ENCODE results near the gene GALNTL6. TPM values are rescaled to one million over a fixed set of nuclear protein-coding genes. Genes with fewer than 3 reads are reported as not detected.
"Not testable (repeated sequence)": the region's sequence is repeated elsewhere in the genome, so short reads cannot be mapped to it uniquely, and the experiment has no call there.

The GALNTL6 gene
- total and polyA plus RNA-seq, 7 experiments from 2014 or later = not detected

- no peaks in the 10 kb centered on the region for H3K9me3 Mint-ChIP-seq
- H3K27ac ChIP-seq (ENCODE audit: low read depth, low read length) = no peak overlapping the region
- intact Hi-C loops (cut with micrococcal nuclease) = no loop called here
- H3K9me3 ChIP-seq (ENCODE audit: control insufficient read depth in 2 of 3, low read length in 3 of 3) = no peaks in the 10 kb centered on the region
- DNase-seq (no peak), ATAC-seq (no peak)
- ChIA-PET CTCF (no interaction called here), POLR2A (no interaction called here)
- no peaks in the 10 kb centered on the region for H3K27me3 ChIP-seq (ENCODE audit: control insufficient read depth in 2 of 2, insufficient read depth in 2 of 2, low read length in 2 of 2)
- H3K27ac Mint-ChIP-seq = no peak overlapping the region
- H3K4me3 Mint-ChIP-seq = no peak overlapping the region
- H3K4me1 ChIP-seq (ENCODE audit: control insufficient read depth in 2 of 2, insufficient read depth in 2 of 2, low read length in 2 of 2) = no peaks in the 10 kb centered on the region
- no peaks in the 10 kb centered on the region for H3K4me1 Mint-ChIP-seq
- H3K4me3 ChIP-seq (ENCODE audit: low read length) = no peak overlapping the region
- H3K36me3 ChIP-seq (ENCODE audit: control insufficient read depth in 2 of 3, insufficient read depth in 3 of 3, low read length in 3 of 3) = no peaks in the 10 kb centered on the region
- H3K27me3 Mint-ChIP-seq = peaks cover 0 to 12% (median 7%) of the 10 kb centered on the region in 5 donors
- H3K36me3 Mint-ChIP-seq = no peaks in the 10 kb centered on the region
Observed at GRCh38 chr4:172945611-172946010, 1132.4 kb downstream of the GALNTL6 start.

GRCh38 chr4:172946503-172946902 is 1133.3 kb downstream of the GALNTL6 start:
- H3K4me3 Mint-ChIP-seq = no peak overlapping the region
- ChIA-PET POLR2A (no interaction called here), CTCF (no interaction called here)
- H3K27ac ChIP-seq (ENCODE audit: low read depth, low read length) = no peak overlapping the region
- H3K27me3 Mint-ChIP-seq = peaks cover 0 to 9% (median 7%) of the 10 kb centered on the region in 5 donors
- no peaks in the 10 kb centered on the region for H3K9me3 Mint-ChIP-seq
- ATAC-seq (no peak), DNase-seq (no peak)
- H3K27ac Mint-ChIP-seq = no peak overlapping the region
- H3K36me3 ChIP-seq (ENCODE audit: control insufficient read depth in 2 of 3, insufficient read depth in 3 of 3, low read length in 3 of 3) = no peaks in the 10 kb centered on the region
- H3K9me3 ChIP-seq (ENCODE audit: control insufficient read depth in 2 of 3, low read length in 3 of 3) = no peaks in the 10 kb centered on the region
- intact Hi-C loops (cut with micrococcal nuclease) = no loop called here
- H3K4me1 ChIP-seq (ENCODE audit: control insufficient read depth in 2 of 2, insufficient read depth in 2 of 2, low read length in 2 of 2) = no peaks in the 10 kb centered on the region
- H3K4me3 ChIP-seq (ENCODE audit: low read length) = no peak overlapping the region
- no peaks in the 10 kb centered on the region for H3K4me1 Mint-ChIP-seq
- H3K36me3 Mint-ChIP-seq = no peaks in the 10 kb centered on the region
- no peaks in the 10 kb centered on the region for H3K27me3 ChIP-seq (ENCODE audit: control insufficient read depth in 2 of 2, insufficient read depth in 2 of 2, low read length in 2 of 2)

DNA sequence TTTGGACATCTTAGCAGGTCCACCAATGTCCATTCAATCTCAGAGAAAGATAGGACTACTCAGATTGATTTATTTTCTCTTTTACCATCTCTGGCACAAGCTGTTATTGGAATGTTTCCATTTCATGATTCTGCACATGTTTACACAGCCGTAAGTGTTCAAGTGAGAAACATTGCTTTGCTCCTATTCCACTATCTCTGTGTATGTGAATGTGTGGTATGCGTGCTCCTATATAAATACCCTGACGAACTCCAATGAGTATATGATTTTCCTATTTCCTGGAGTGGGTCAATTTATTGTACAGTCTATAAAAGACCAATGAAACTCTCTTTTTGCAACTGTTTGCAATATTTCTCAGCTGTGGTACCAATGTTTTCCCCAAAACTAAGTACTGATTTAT is 1134.4 kb downstream of the GALNTL6 start:
- Histone ChIP-seq H3K27ac (ENCODE audit: low read depth, low read length) (no peak overlapping the region), H3K4me3 (ENCODE audit: low read length) (no peak overlapping the region), H3K9me3 (ENCODE audit: control insufficient read depth in 2 of 3, low read length in 3 of 3) (no peaks in the 10 kb centered on the region), H3K36me3 (ENCODE audit: control insufficient read depth in 2 of 3, insufficient read depth in 3 of 3, low read length in 3 of 3) (no peaks in the 10 kb centered on the region), H3K4me1 (ENCODE audit: control insufficient read depth in 2 of 2, insufficient read depth in 2 of 2, low read length in 2 of 2) (no peaks in the 10 kb centered on the region), H3K27me3 (ENCODE audit: control insufficient read depth in 2 of 2, insufficient read depth in 2 of 2, low read length in 2 of 2) (no peaks in the 10 kb centered on the region)
- ATAC-seq (no peak), DNase-seq (no peak)
- CTCF ChIA-PET = no interaction called here
- peaks cover 0 to 7% (median 4%) of the 10 kb centered on the region in 5 donors for H3K27me3 Mint-ChIP-seq
- POLR2A ChIA-PET = no interaction called here
- no peaks in the 10 kb centered on the region for H3K4me1 Mint-ChIP-seq
- H3K4me3 Mint-ChIP-seq = no peak overlapping the region
- intact Hi-C loops (cut with micrococcal nuclease) = no loop called here
- H3K9me3 Mint-ChIP-seq = no peaks in the 10 kb centered on the region
- no peaks in the 10 kb centered on the region for H3K36me3 Mint-ChIP-seq
- H3K27ac Mint-ChIP-seq = no peak overlapping the region

DNA sequence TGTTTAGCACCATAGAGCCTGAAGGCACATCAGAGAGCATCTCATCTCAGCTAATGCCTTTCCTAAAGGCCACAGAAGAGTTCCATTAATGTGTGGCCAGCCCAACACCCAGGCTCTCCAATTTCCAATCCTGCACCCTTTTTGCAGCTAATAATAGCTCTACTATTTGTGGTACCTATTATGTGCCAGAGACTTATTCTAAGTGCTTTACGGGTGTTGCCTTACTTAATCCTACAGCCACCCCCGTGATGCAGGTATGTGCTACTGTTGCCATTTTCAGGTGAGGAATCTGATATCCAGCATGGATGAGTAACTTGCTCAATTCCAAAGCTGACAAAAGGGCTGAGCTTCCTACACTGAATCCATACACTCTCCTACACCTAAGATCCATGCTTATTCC is 1137.8 kb downstream of the GALNTL6 start:
- Histone ChIP-seq H3K4me3 (ENCODE audit: low read length) (no peak overlapping the region), H3K27me3 (ENCODE audit: control insufficient read depth in 2 of 2, insufficient read depth in 2 of 2, low read length in 2 of 2) (no peaks in the 10 kb centered on the region), H3K4me1 (ENCODE audit: control insufficient read depth in 2 of 2, insufficient read depth in 2 of 2, low read length in 2 of 2) (no peaks in the 10 kb centered on the region), H3K27ac (ENCODE audit: low read depth, low read length) (no peak overlapping the region), H3K36me3 (ENCODE audit: control insufficient read depth in 2 of 3, insufficient read depth in 3 of 3, low read length in 3 of 3) (no peaks in the 10 kb centered on the region), H3K9me3 (ENCODE audit: control insufficient read depth in 2 of 3, low read length in 3 of 3) (no peaks in the 10 kb centered on the region)
- intact Hi-C loops (cut with micrococcal nuclease) = no loop called here
- H3K27me3 Mint-ChIP-seq = peaks cover 0 to 7% (median 0%) of the 10 kb centered on the region in 5 donors
- no peak overlapping the region for H3K27ac Mint-ChIP-seq
- no peak for ATAC-seq
- ChIA-PET CTCF (no interaction called here), POLR2A (no interaction called here)
- no peaks in the 10 kb centered on the region for H3K4me1 Mint-ChIP-seq
- no peak overlapping the region for H3K4me3 Mint-ChIP-seq
- no peak for DNase-seq
- H3K36me3 Mint-ChIP-seq = no peaks in the 10 kb centered on the region
- H3K9me3 Mint-ChIP-seq = no peaks in the 10 kb centered on the region

DNA sequence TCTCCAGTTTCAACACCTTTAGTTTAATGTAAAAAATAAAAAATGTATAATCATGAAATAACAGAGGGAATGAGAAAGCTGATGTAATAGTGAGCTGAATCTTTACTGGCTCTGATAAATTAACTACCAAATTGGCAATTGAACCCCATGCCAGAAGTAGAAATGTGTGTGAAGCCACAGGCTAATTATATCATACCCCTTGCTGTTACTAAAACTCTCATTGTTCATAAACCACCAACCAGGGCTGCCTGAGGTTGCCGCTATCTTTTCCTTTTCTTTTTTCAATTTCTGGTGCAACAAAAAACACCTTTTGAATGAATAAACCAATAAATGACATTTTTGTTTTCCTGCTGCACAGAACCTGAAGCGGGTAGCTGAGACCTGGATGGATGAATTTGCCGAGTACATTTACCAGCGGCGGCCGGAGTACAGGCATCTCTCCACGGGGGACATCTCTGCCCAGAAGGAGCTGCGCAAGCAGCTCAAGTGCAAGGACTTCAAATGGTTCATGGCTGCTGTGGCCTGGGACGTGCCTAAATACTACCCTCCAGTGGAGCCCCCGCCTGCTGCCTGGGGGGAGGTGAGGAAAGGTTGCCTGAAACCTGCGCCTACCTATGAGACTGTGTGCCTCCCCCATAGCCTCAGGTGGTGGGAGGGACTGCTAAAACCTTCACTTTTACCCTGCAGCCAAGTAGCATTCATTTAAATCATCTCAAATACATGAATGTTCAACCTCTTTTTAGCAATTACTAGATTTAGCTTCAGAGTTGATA is 1138.7 kb downstream of the GALNTL6 start:
- CTCF ChIA-PET = no interaction called here
- Mint-ChIP-seq H3K36me3 (no peaks in the 10 kb centered on the region), H3K9me3 (no peaks in the 10 kb centered on the region), H3K27ac (no peak overlapping the region), H3K4me1 (no peaks in the 10 kb centered on the region), H3K27me3 (peaks cover 0 to 7% (median 0%) of the 10 kb centered on the region in 5 donors), H3K4me3 (no peak overlapping the region)
- Histone ChIP-seq H3K27me3 (ENCODE audit: control insufficient read depth in 2 of 2, insufficient read depth in 2 of 2, low read length in 2 of 2) (no peaks in the 10 kb centered on the region), H3K4me1 (ENCODE audit: control insufficient read depth in 2 of 2, insufficient read depth in 2 of 2, low read length in 2 of 2) (no peaks in the 10 kb centered on the region), H3K4me3 (ENCODE audit: low read length) (no peak overlapping the region), H3K9me3 (ENCODE audit: control insufficient read depth in 2 of 3, low read length in 3 of 3) (no peaks in the 10 kb centered on the region), H3K36me3 (ENCODE audit: control insufficient read depth in 2 of 3, insufficient read depth in 3 of 3, low read length in 3 of 3) (no peaks in the 10 kb centered on the region), H3K27ac (ENCODE audit: low read depth, low read length) (no peak overlapping the region)
- POLR2A ChIA-PET = no interaction called here
- ATAC-seq (no peak), DNase-seq (no peak)
- intact Hi-C loops (cut with micrococcal nuclease) = no loop called here

GRCh38 chr4:172953896-172954568 is 1140.8 kb downstream of the GALNTL6 start:
- Histone ChIP-seq H3K4me3 (ENCODE audit: low read length) (no peak overlapping the region), H3K4me1 (ENCODE audit: control insufficient read depth in 2 of 2, insufficient read depth in 2 of 2, low read length in 2 of 2) (no peaks in the 10 kb centered on the region), H3K27ac (ENCODE audit: low read depth, low read length) (no peak overlapping the region), H3K36me3 (ENCODE audit: control insufficient read depth in 2 of 3, insufficient read depth in 3 of 3, low read length in 3 of 3) (no peaks in the 10 kb centered on the region), H3K9me3 (ENCODE audit: control insufficient read depth in 2 of 3, low read length in 3 of 3) (no peaks in the 10 kb centered on the region), H3K27me3 (ENCODE audit: control insufficient read depth in 2 of 2, insufficient read depth in 2 of 2, low read length in 2 of 2) (no peaks in the 10 kb centered on the region)
- DNase-seq (no peak), ATAC-seq (no peak)
- ChIA-PET CTCF (no interaction called here), POLR2A (no interaction called here)
- intact Hi-C loops (cut with micrococcal nuclease) = no loop called here
- no peaks in the 10 kb centered on the region for H3K4me1 Mint-ChIP-seq
- H3K27me3 Mint-ChIP-seq = peaks cover 0 to 4% (median 0%) of the 10 kb centered on the region in 5 donors
- H3K27ac Mint-ChIP-seq = no peak overlapping the region
- H3K9me3 Mint-ChIP-seq = no peaks in the 10 kb centered on the region
- no peaks in the 10 kb centered on the region for H3K36me3 Mint-ChIP-seq
- H3K4me3 Mint-ChIP-seq = no peak overlapping the region

DNA sequence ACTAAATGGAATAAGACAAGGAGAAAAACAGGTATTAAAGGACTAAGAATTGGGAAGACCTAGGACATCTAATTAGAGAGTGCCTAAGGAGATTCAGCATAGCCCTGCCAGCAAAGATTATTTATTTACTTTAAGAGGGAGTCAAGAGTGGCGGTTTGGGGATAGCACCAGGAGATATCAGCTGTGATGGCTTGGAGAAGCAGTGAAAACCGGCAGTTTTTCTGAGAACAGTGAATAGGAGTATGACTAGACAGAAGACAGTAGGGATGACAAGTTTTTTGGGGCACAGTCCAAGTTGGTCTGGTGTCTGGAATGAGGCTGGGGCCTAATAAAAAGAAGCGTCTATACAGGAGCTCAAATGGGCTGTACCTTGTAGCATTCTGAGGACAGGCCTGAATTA is 1143.1 kb downstream of the GALNTL6 start:
- H3K36me3 ChIP-seq (ENCODE audit: control insufficient read depth in 2 of 3, insufficient read depth in 3 of 3, low read length in 3 of 3); ATAC-seq; CTCF ChIA-PET; intact Hi-C loops (cut with micrococcal nuclease); H3K27ac ChIP-seq (ENCODE audit: low read depth, low read length); H3K36me3 Mint-ChIP-seq; H3K4me1 ChIP-seq (ENCODE audit: control insufficient read depth in 2 of 2, insufficient read depth in 2 of 2, low read length in 2 of 2); H3K4me3 Mint-ChIP-seq; H3K9me3 Mint-ChIP-seq; H3K9me3 ChIP-seq (ENCODE audit: control insufficient read depth in 2 of 3, low read length in 3 of 3); H3K27me3 ChIP-seq (ENCODE audit: control insufficient read depth in 2 of 2, insufficient read depth in 2 of 2, low read length in 2 of 2); H3K4me3 ChIP-seq (ENCODE audit: low read length); H3K27ac Mint-ChIP-seq; H3K4me1 Mint-ChIP-seq; POLR2A ChIA-PET; DNase-seq: not testable (repeated sequence)
- H3K27me3 Mint-ChIP-seq = peaks cover 0 to 11% (median 9%) of the 10 kb centered on the region in 5 donors

Measured in naive thymus-derived CD4-positive, alpha-beta T cell (primary cell).